Brain pericyte (primary cell): Measurements from ENCODE around the gene ARMC8.

Experiments
- DNase-seq: peaks from one replicate; pipeline ENCODE4 v3.0.0-alpha.2; 2012; ENCODE audit warnings: low read depth, low spot score

Gene ARMC8

DNA sequence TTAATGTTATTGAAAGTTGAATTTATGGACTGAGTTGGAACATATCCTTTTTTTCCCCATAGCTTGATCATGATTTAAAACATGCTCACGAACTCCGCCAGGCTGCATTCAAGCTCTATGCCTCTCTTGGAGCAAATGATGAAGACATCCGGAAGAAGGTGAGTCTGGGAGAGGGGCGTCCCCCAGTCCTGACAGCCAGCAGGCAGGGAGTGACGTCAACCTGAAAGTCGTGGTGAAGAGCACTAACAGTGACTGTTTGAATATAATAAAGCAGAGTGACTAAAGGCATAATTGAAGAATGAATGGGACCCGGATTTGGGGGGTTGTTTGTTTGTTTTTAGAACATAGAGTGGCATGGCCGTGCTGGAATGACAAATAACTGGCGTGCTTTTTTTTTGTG, 57.9 kb downstream of the ARMC8 start:
- DNase-seq = no peak

DNA sequence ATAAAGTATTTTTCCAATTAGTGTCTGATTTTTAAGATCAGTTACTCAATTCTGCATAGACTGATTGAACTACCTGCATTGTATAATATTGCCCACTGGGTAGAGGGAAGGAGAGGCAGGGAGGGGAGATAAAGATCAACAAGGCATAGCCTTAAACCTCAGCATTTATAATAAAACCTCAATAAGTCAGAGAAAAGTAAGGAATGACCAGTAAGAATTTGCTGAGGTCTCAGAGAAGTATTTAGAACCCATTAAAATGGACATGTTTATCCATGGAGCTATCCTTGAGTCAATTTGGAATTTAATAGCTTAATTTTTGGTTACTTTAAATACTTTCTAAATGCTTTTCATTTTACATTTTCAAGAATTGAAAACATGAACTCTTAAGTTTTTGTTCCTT, 62.5 kb downstream of the ARMC8 start:
- DNase-seq = no peak

DNA sequence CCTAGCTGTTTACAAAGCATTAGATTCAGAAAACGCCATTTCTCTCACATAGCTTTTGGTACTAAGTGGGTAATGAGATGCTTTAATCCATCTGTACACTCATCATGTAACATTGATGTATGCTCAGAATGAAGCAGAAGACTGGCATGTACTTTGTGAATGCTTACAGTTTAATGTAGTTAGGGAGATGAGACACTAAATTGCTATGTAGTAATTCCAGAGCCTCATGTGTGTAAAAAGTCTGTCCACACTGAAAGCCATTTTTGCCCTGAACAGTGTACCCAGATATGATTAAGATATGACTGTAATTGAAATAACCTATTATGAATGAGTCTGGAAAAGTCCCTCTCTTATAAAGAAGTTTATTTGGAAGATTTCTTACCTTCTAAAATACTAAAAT, 66.5 kb downstream of the ARMC8 start:
- no peak for DNase-seq

DNA sequence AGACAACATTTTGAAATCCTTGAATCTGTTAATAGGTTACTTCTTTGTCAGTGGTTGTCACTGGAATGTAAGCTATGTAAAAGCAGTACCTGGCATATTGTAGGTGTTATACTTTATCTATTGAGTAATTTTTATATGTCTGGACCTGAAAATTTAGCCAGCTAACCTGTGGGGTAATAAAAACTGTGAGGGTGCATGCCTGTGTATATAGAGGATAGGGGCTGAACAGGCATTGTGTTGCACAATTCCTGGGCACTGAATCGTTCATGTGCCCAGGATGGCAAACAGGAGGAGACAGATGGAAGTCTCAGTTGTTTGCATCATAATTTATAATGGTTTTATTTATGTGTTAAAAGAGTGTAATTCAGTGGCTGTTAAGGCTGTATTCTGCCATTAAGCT, 67.1 kb downstream of the ARMC8 start:
- no peak for DNase-seq

DNA sequence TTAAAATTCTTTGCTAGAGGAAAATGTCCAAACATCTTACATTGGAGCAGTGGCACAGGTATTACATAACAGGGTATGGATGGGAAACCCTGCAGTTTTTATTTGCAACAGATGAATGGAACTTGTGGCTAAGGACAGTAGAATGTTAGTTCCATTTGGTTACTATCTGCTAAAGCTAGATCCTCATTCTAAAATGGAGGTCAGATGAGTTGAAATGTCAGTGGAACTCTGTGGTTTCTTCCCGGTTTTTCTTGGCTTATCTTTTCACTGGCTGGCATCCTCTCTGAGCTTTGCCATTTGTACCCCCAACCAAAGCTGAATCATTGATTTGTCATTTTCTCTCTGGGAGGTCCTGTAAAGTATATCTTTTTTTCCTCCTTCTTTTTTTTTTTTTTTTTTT, 68.9 kb downstream of the ARMC8 start:
- no peak for DNase-seq

DNA sequence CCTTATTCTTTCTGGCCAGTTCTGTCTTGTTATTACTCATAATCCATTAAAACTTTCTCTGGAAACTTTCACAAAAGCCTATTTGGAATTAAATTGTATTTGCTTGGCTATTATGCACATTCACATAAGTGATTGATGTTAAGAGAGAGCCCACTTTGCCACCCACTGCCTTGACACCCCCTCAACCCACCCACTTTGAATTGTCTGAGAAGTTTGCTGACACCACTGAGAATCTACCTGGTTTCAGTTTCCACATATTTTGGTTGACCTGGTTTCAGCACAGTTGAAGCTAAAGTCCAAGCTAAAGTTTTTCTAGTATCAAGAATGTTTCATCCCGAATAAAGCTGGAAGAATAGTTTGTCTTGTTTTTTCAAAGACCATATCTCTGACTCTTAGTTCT, 70.9 kb downstream of the ARMC8 start:
- no peak for DNase-seq

DNA sequence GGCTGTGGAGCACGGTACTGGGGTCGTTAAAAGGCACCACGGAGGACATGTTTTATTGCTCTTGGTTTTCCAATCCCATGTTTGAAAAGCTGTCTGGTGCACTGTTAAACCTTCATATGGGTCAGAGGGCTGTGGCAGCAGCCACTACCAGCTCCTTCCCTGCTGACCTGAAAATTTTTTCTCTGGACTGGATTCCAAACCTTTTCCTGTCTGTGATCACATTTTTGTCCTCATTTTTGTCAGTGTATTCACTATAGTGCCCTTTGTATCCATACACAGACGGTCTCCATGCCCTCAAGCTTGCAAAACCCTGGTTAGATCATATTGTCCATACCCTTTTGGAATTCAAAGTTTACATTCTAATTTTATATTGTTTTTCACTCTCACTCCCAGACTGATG, 72.0 kb downstream of the ARMC8 start:
- DNase-seq = no peak

DNA sequence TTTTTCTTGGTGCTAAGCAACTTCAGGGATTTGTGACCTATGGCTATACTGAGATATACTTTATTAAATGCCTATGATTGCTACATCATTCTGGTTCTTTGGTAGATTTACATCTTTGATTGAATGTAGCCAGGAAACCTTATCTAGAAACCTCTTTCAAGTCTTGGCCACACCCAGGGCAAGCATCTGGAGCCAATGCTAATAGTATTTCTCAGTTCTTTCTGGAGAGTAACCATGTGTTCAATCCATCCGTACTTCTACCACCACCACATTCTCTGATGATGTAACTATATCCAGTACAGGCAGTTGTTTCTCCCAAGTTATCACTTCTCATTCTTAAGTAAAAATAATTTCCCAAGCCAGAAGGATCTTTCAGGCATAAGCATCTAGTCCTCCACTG, 73.5 kb downstream of the ARMC8 start:
- no peak for DNase-seq

DNA sequence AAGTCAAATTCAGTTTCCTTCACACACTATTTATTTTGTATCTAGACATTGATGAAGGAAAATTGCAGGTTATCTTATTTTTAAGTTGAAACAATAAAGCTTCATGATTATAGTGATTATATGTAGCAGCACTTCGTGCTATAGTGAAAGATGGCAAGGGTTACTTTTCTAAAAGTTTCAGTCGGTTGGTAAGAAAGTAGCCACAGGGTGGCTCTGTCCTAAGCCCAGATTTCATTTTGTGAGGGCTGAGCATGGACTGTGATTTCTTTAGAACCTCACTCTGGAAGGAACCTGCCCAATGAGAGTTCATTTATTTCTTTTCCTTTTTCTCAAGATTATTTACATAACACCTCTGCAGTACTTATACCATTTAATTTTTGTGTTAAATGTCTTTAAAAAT, 76.0 kb downstream of the ARMC8 start:
- DNase-seq = no peak

DNA sequence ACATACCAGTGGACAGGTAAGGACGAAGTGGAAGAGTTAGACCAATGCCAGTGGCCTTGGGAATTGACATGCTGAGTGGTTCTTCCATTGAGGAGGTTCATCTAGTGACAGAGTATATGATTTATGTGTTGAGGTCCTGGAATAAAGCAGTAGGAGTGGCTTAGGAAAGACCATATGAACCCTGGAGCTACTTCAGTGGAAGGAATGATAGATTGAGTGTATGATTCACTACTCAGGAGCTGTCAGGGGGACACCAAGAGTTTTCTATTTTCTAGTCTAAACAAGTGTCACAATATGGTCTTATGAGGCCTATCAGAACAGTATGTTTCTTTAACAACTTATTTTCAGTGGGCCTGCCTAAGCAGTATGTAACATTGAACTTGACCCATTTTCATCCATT, 78.6 kb downstream of the ARMC8 start:
- DNase-seq = no peak

DNA sequence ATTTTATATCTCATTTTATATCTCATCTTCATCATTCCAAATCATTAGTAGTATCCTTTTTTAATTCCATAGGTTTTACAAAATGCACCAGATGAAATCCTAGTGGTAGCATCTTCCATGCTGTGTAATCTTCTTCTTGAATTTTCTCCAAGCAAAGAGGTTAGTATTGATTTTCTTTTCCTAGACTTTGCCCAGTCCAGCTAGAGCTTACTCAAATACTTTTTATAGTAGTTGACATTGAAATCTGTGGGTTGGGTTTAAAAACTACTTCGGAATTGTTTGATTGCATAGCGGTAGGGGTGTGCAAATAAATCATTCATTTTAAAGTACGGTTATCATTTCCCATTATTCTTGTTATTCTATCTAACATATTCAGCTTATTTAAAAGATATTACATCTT, 80.0 kb downstream of the ARMC8 start:
- no peak for DNase-seq

DNA sequence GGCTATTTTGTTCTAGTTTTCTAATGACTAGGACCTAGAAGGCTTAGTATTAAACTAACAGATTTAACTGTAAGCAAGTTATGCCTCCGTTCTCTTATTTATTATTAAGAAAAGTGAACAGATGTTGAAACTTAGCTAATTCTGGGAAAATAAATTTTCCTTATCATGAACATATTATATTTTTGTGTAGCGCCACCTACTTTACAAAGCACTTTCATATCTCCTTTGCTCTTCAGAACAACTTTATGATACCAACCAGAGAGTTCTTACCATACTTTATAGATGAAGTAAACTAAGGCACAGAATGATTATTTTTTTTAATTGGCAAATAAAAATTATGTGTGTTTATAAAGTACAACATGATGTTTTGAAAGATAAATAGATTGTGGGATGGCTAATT, 83.1 kb downstream of the ARMC8 start:
- no peak for DNase-seq

DNA sequence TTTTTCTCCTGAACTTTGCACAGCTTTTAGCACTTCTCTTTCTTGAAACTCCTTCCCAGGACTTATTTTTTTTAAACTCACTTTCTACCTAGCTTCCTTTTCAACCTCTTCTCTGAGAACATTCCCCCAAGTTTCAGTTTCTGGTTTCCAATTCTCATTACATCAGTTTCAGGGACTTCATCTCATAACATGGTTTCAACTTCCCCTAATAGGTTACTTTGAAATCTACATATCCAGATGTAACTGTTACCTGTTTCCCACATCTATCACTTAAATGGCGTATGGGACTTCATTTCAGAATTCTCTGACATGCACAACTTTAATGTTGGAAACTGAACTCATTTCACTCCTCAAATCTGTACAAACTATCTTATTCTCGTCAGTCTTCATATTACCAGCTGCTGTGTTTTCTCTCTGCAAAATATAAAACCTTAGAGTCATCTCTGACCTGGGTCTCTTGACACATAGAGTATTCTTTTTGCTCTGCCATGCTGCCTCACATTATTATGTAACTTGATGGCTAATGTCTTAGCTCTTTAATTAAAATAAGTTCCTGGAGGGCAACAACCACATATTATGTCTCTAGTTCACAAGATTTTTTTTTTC, 84.2 kb downstream of the ARMC8 start:
- DNase-seq = no peak

DNA sequence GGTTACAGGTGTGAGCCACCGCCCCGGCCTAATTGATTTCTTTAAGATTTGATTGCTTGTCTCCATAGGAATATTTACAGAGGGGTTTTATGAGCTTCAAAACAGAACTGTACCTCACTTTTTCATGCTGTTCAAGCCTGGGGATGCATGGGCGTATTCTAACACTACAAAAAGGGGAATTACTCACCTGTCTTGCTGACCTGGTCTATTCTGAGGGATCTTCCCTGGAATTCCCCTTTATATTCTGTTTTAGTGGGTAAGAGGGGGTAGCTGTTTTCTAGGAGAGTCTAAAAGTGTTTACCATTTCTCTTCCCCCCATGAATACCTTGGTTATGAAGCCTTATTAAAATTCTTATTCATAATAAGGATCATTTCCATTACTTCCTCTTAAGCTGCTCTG, 94.5 kb downstream of the ARMC8 start:
- DNase-seq = no peak

DNA sequence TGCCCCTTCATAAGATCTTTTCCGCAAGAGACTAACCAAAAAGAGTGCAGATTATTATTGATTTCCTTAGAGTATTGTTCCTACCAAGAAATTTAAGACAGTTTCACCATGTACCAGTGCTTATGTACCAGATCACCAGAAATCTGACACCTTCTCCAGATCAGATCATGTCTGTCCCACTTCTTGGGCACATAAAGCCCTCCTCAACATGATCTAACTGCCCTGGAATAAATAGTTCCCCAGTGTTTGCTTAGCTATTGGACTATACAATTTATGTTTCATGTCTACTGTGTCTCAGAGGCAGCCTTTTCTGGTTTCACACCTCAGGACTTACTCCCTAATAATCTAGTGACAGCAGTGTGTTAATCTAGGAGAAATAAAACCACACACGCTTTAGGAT, 95.7 kb downstream of the ARMC8 start:
- no peak for DNase-seq

DNA sequence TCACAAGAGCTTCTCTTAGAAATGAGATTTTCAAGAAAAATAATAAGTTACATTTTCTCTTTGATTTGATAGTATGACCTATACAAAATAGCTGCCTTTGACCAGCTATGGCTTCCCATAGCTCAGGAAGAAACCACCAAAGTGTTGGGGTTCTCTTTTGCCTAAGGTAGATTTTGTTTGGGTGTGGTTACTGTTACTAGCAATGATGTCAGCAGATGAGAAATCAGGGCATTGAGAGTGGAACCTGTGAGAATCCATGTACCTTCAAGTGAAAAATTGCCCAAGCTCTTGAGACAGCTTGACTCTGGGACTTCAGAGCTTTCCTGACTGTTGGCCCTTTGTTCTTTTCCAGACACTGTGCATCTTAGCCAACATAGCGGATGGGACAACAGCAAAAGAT, 97.0 kb downstream of the ARMC8 start:
- no peak for DNase-seq

DNA sequence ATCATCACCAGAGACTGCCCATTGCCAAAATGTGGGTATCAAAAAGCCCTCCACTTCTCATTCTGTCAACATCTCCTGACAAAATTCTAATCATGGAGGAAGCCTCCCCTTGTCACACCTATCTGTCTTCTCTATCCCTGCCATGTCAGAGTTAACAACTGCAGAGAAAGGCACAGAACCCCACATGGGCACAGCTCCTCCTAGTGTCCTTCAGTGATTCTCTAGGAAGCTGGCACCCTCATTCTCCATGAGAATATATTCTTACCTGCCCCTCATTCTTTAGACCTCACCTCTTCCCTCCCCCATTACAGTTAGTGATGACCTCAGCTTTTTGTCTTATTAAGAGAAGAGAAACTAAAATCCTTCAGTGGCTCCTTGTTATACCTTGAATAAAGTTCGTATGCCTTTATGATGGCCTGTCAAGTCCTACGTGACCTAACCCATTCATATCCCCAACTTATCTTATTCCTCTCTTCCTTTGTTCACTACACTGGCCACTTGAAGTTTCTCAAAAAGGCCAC, 97.9 kb downstream of the ARMC8 start:
- no peak for DNase-seq

DNA sequence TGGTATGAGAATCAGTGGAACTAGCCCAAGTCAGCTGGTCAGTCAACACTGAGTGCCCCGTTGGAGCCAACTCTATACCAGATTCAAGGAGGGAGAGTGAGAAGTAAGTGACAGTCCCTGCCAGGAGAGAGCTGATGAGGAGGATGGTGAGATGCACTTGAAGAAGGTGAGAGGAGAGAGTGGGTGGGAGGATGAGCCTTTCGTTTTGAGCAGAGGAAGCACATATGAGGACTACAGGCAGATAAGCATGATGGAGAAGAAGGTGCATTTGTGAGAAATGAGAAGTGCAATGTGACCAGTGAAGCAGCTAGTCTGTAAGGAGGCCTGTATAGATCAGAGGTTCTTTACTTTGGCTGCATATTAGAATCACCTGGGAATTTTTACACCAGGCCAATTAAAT, 102.2 kb downstream of the ARMC8 start:
- DNase-seq = no peak

DNA sequence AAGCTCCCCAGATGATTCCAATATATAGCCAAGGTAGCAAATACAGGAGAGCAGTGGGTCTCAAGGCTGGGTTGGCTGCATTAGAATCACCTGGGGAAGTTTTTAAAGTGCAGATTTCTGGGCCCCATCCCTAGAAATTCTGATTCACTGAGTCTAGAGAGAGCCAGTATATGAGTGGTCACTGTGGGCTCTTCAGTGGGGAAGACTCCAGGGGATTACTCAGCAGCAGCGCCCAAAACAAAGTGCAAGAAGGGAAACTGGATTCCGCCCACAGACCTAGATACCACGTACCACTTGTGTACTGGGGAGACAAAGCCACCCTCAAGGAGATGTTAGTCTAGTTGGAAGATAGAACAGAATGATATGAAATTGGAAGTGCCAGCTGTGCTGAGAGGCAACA, 102.6 kb downstream of the ARMC8 start:
- no peak for DNase-seq

DNA sequence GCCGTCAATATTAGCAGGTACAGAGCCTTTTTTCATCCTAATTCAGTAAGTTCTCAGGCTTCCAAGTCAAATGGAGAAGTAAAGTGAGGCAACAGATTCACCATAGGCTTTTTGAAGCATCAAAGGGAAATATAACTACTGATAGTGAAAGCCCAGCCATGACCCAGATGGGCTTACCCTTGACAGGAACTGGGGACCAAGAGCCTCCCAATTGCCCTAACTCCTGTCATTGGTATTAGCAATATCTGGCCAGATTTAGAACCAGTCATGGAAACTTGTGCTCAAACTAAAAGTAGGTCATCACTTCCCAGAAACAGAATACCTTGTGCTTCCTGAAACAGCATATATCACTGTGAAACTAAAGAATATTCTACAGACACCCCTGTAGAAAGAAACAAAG, 109.5 kb downstream of the ARMC8 start:
- DNase-seq = no peak

DNA sequence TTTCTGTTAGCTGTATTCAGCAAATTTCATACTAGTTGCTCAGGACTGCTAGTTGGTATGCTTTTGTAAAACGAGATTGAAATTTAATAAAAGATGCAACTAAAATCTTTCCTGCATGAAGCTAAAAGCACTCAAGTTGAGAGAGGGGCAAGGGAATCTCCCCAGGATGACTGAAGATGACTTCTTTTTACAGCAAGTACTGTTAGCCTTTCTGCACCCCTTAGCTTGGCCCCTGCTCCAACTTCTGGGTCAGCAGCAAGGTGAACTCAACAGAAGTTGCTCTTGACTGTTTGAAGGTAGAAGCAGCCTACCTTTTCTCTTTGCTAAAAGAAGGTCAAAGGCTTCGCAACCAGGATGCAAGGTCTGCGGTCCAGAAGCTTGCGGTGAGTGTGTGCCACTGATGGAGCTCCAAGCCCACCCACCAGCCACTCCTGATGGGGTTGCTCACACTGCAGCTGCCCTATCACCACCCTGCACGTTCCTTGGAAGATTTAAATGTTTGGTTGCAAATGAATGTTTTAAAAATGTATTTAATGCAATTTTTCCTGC, 110.0 kb downstream of the ARMC8 start:
- DNase-seq = no peak

DNA sequence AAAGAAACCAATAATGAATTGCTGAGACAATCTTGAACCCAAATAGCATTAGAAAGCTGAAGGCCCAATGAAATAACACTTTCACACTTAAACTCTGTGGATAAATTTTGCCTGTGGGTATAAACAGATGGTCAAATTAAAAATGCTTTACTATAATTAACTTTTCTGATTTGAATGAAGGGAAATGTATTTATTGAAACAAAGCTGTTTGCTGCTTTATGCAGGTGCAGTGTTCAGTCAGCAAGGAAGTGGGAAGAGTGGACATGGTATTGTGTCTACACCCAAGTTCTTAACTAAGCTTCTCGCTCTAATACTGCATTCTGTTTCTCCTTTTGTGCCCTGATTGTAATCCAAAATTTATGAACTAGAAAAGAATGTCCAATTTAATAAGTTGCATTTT, 110.8 kb downstream of the ARMC8 start:
- DNase-seq = no peak

DNA sequence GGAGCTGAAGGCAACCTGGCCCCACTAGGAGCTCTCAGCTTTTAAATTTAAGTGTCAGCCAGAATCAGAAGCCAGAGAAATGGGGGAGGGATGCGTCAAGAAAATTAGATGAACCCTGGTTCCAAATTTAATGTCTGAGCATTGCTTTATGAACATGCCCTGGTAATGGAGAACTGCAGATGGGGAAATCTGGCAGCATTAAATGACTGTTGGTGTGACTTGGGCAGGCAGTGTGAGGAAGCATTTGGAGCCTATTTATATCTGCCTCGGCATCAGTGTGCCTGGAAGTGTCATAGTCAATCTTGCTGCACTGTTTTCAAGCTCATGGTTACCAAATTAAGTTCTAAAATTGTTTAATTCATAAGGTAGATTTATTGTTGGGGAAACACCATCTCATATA, 113.5 kb downstream of the ARMC8 start:
- DNase-seq = no peak

DNA sequence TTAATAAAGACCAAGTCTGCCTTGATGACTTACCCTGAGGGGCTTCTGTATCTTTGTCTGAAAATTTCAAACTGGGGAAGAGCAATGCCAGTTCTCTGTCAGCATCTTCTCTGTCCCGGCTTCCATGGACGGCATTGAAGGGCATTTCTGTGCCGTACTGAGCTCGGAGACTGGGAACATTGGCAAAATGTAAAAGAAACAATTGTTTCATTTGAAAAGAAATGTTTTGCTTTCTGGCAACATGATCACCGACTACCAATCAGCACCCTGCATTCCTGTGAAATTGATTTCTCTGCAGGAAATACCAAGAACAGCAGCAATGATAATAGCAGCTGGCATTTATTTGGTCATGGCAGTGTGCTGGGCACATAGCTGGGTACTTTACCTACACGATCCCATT, 116.4 kb downstream of the ARMC8 start:
- no peak for DNase-seq
